Ovary (tissue), 3 donors: ENCODE measurements around the gene MAVS.

Experiments used
- POLR2A ChIP-seq: fragments of 450-650 bp; IDR thresholded peaks from one replicate; pipeline ENCODE4 v1.6.1; 2017; ENCODE audit warnings: antibody characterized with exemption, mild to moderate bottlenecking, moderate library complexity
- TF ChIP-seq, protein P1 (sequence below), 3 donors: fragments of 450-650 bp in 2 of 3; fragments of 200-600 bp in 1 of 3; IDR thresholded peaks; one replicate each; pipeline versions ENCODE4 v1.5.1 to v1.8.0; 2016 to 2022; ENCODE audit warnings: antibody characterized with exemption in 3 of 3, mild to moderate bottlenecking in 1 of 3
- donor health status: DM: no; HTN: no; CAD: no.

GRCh38 chr20:3924304-3925112, 77.9 kb downstream of the MAVS start:
- no peak for TF ChIP-seq POLR2A
- TF ChIP-seq, protein P1, sequence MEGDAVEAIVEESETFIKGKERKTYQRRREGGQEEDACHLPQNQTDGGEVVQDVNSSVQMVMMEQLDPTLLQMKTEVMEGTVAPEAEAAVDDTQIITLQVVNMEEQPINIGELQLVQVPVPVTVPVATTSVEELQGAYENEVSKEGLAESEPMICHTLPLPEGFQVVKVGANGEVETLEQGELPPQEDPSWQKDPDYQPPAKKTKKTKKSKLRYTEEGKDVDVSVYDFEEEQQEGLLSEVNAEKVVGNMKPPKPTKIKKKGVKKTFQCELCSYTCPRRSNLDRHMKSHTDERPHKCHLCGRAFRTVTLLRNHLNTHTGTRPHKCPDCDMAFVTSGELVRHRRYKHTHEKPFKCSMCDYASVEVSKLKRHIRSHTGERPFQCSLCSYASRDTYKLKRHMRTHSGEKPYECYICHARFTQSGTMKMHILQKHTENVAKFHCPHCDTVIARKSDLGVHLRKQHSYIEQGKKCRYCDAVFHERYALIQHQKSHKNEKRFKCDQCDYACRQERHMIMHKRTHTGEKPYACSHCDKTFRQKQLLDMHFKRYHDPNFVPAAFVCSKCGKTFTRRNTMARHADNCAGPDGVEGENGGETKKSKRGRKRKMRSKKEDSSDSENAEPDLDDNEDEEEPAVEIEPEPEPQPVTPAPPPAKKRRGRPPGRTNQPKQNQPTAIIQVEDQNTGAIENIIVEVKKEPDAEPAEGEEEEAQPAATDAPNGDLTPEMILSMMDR (IDR thresholded peaks at IDR 0.05) = no peak
